GM19099 (cell line): ENCODE measurements around the gene FAM20C.

ENCODE experiments used
- POLR2A ChIP-seq: IDR thresholded peaks from 3 replicates; pipeline ENCODE4 v1.6.1; 2011; ENCODE audit warnings: low read depth; ENCODE audit not compliant: insufficient read length; ENCODE audit errors: extremely low read depth

FAM20C gene

GRCh38 chr7:245574-246295, 53.4 kb downstream of the FAM20C start:
- TF ChIP-seq POLR2A: no peak

- no peak for TF ChIP-seq POLR2A
Observed at GRCh38 chr7:246451-246850, 54.1 kb downstream of the FAM20C start.

DNA sequence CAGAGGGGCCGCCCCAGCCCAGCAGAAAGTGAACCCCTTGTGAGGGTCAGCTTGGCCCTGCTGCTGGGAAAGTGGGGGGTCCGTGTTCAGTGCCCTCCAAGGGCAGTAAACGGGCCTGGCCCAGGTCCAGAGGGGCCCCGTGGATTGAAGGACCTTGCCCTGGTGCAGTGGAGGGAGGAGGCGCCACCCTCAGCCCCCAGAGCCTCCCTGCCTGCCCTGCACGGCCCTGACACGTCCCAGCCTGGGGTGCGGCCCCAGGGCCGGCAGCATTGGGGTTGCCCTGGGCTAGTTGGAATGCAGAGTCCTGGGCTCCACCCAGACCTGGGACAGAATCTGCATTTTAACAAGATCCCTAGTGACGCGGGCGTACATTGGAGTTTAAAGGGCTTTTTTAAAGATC, 54.8 kb downstream of the FAM20C start:
- TF ChIP-seq POLR2A: no peak

DNA sequence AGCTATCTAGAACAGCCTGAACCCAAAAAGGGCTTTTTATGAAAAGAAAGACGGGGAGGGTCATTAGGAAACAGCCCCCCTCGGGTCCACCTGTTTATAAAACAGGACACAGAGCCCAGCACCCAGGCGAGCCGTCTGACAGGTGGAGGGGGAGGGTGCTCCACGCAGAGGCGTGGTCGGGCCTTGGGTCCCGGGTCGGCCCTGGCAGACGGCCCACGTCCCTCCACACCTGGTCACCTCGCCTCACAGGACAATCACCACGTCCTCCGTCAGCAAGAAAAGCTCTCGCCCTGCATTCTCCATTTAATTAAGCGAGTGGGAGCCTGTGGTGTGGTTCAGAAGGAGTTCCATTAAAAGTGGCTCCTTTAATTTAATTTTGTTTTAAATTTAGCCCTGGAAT, 55.3 kb downstream of the FAM20C start:
- TF ChIP-seq POLR2A: no peak

GRCh38 chr7:248732-249435, 56.5 kb downstream of the FAM20C start:
- no peak for TF ChIP-seq POLR2A

GRCh38 chr7:249989-250388, 57.6 kb downstream of the FAM20C start:
- TF ChIP-seq POLR2A: no peak

DNA sequence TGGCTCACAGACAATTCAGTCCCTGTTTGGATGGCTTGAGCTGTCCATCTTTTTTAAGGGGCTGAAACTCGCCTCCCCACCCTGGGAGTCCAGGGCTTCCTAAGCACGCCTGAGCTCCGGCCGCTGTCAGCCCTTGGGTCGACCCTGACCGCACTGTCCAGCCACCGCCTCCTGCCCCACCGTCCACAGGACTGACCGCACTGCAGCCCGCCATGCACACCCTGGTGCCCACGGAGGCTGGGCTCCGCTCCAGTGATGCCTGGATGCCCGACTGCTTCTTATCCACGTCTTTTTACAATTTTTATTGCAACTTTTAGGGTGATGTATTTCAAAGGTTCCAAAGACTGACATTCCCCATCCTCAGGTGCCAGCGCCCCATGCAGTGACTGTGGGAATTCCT, 58.2 kb downstream of the FAM20C start:
- TF ChIP-seq POLR2A: no peak

GRCh38 chr7:251005-251404, 58.6 kb downstream of the FAM20C start:
- TF ChIP-seq POLR2A: no peak

DNA sequence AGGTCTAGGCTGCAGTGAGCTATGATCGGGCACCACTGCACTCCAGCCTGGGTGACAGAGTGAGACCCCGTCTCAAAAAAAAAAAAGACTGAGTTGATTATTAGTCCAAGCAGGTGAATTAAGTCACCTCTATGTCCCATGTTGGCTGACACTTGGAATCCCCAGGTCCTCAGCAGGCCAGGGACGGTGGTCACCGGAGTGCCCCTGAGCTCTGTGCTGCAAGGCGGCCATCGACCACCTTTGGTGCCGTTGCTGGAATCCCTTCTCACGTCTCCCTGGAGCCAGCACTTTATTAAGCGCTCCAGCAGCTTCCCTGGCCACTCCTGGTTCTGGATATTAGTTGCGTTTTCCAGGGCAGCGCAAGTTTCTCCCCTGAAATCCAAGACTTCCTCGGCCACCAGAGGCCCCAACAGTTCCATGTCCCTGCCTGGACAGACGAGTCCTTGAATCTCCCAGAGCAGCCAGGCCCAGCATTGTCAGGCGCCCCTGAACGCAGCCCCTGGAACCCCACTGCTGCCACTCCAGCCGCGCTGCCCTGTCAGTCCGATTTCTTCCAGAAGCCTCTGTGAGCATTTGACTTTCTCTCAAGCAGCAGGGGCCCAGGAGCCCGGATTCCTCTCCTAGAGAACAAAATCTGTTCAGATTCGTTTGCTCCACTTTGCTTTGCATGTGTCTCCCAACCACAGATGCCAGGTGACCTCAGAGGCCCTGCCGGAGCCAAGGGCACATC, 59.2 kb downstream of the FAM20C start:
- no peak for TF ChIP-seq POLR2A

- no peak for TF ChIP-seq POLR2A
Observed at GRCh38 chr7:252216-252965, 60.0 kb downstream of the FAM20C start.

DNA sequence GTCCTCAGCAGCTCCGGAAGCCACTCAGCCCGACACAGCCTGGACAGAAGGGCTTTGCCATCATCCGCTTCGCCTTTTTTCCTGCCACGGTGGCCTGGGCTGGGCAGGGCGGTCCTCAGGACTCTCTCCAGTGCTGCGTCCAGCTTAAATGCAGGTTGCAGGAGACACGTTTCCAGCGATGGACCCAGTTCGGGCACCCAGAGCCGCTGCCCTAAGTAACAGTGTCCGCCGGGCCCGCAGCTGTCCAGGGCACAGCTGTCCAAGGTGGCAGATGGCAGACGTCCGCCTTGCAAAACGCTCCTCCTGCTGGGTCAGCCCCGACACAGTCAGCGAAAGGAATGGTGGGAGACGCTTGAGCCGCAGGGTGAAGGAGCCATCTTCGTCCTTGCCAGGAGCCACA, 60.6 kb downstream of the FAM20C start:
- TF ChIP-seq POLR2A: no peak

- TF ChIP-seq POLR2A: no peak
Observed at GRCh38 chr7:253581-254336, 61.4 kb downstream of the FAM20C start.

DNA sequence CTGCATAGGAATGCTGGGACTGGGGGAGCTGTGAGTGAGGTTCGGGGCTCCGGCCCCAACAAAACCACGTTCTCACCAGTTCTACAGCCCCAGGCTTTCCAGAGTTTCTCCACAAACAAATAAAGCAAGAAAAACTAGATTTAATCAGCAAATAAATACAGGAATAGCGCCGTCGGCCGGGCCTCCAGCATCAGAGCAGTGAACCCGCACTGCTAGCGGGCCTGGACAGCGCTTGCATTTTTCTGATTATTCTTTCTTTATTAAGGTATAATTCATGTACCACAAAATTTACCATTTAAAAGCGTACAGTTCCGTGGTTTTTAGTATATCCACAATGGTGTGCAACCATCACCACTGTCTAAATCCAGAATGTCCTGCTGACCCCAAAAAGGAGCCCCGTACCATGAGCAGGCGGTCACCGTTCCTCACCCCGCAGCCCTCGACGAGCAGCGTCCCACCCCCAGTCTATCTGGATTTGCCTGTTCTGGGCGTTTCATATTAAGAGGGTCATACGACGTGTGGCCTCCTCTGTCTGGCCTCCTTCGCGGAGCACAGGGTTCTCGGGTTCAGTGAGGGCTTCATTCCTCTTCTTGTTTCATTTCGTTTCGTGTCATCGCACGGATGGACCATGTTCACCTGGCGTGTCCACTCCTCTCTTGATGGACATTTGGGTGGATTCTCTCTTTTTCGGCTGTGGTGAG, 62.1 kb downstream of the FAM20C start:
- TF ChIP-seq POLR2A: no peak

GRCh38 chr7:255038-255435, 62.7 kb downstream of the FAM20C start:
- TF ChIP-seq POLR2A: no peak
